ENCODE results near the gene MXD3.

MXD3 gene

GRCh38 chr5:177303121-177303924 lies 8.4 kb downstream of the MXD3 start, which contains the start of the genes PRELID1 and RAB24:
TSS of gene PRELID1 (plus strand) at chr5:177303799. CDS start at chr5:177303986, 187 bp downstream.
TSS of gene RAB24 (minus strand) at chr5:177303719. CDS start at chr5:177303288, 431 bp downstream.
- DNase-seq = peak in 13 of 14 donors; percentile 34 to 90 (median 73)

GRCh38 chr5:177302354-177303110 lies 9.2 kb downstream of the MXD3 start:
- no peak for DNase-seq

- DNase-seq = peak in 1 of 14 donors; percentile 34
Measured at GRCh38 chr5:177301503-177302165, 10.1 kb downstream of the MXD3 start.

- no peak for DNase-seq
Measured at GRCh38 chr5:177300951-177301350, 10.7 kb downstream of the MXD3 start.

GRCh38 chr5:177300236-177300880 lies 11.3 kb downstream of the MXD3 start:
- DNase-seq = peak in 6 of 14 donors; percentile 21 to 58 (median 38)

GRCh38 chr5:177299697-177300096 lies 12.0 kb downstream of the MXD3 start:
- no peak for DNase-seq

GRCh38 chr5:177297922-177298321 lies 13.8 kb downstream of the MXD3 start:
- no peak for DNase-seq

GRCh38 chr5:177296581-177296980 lies 15.1 kb downstream of the MXD3 start:
- DNase-seq = no peak

GRCh38 chr5:177295924-177296323 lies 15.8 kb downstream of the MXD3 start:
- no peak for DNase-seq

GRCh38 chr5:177294632-177295031 lies 17.1 kb downstream of the MXD3 start:
- DNase-seq = peak in 1 of 14 donors; percentile 39

GRCh38 chr5:177293819-177294581 lies 17.7 kb downstream of the MXD3 start:
- no peak for DNase-seq

- DNase-seq = no peak
Measured at GRCh38 chr5:177291735-177292134, 20.0 kb downstream of the MXD3 start.

- no peak for DNase-seq
Measured at GRCh38 chr5:177290816-177291596, 20.7 kb downstream of the MXD3 start.

GRCh38 chr5:177288191-177288590 lies 23.5 kb downstream of the MXD3 start:
- no peak for DNase-seq

- no peak for DNase-seq
Measured at GRCh38 chr5:177276886-177277285, 34.8 kb downstream of the MXD3 start.

GRCh38 chr5:177275883-177276282 lies 35.8 kb downstream of the MXD3 start:
- no peak for DNase-seq

GRCh38 chr5:177271113-177271512 lies 40.6 kb downstream of the MXD3 start:
- no peak for DNase-seq

GRCh38 chr5:177270653-177271052 lies 41.0 kb downstream of the MXD3 start:
- no peak for DNase-seq

GRCh38 chr5:177269976-177270375 lies 41.7 kb downstream of the MXD3 start:
- DNase-seq = no peak

GRCh38 chr5:177269232-177269895 lies 42.3 kb downstream of the MXD3 start:
- no peak for DNase-seq

Data from C1 segment of cervical spinal cord (tissue), 14 donors.